G401 (cell line): ENCODE measurements around the gene LHFPL2. TPM values are rescaled to one million over a fixed set of nuclear protein-coding genes. Genes with fewer than 3 reads are reported as not detected.
"Not testable (repeated sequence)": the region's sequence is repeated elsewhere in the genome, so short reads cannot be mapped to it uniquely, and the experiment has no call there.

Experiments
- DNase-seq: peaks from one replicate; pipeline ENCODE4 v3.0.0-alpha.2; 2015; ENCODE audit warnings: low spot score
- in situ Hi-C: cut with HindIII; loops from 2 replicates; pipeline ENCODE4 v1.10.0; 2016; ENCODE audit warnings: low sequenced_read_pairs, mixed read lengths
- total RNA-seq: library from RNA; depleted of rRNA; stranded (reverse); fragments of >200 nt; shearing (Covaris generic); gene quantifications from 2 replicates; pipeline ENCODE4 v1.2.3, GENCODE V29; 2014

The LHFPL2 gene
- total RNA-seq, 1 experiment from 2014 or later: 7.5 TPM

DNA sequence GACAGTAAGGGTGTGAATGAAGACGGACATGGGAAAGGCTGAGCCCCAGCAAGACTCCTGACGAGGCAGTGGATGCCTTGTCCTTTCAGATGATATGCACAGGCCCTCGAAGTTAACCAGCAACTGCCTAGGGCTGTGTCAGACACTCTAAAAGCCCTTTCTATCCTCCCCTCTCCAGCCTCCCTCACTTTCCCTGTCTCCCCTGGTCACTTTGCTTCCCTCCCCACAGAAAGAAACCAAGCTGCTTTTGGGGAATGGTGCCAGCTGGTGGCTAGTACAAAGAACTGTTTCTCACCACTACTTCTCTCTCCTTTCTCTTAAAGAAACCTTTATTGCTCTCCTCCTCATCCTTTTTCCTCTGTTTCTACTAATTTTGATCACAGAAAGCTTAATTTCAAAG, 21.4 kb downstream of the LHFPL2 start:
- DNase-seq: no peak
- in situ Hi-C loops: no loop called here

DNA sequence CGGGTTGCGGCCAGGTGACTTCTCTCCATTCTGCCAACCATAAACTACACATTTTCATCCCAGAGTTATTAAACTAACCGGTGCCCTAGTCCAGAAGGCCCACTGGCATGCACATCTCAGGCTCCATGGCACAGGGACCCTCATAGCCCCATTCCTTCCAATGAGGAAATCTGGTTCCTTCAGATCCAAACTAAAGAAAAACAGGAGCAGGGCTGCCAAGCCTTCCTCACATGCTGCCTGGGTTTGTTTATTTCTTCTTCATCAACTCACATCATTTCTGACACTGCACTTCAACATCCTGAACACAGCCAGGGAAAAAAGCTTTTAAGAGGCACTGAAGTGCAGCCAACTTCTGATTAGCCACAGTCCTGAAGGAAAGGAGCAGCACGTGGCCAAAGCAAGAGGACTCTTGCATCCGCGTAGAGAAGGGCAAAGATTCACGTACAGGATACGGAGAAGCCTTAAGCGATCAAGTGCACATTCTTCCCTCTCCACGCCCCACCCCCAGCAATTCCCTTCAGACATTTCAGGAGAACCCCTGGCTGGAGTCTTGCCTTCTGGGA, 22.5 kb downstream of the LHFPL2 start:
- in situ Hi-C loops: no loop called here
- DNase-seq: no peak

DNA sequence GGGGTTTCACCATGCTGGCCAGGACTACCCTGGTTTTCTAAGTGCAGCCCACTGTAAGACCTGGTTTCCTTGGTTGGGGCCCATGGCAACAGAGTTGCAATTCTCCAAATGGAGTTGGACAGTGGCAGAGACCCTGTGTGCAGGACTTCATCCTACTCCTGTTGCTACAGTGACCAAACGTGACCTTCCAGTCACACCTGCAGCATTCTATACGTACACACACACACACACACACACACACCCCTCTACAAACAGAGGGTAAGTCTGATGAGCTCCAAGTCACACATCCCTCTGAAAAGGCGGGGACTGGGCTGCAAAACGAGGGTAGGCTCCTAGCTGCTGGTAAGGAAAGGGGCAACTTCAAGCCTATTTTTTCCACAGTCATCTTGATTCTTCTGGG, 23.6 kb downstream of the LHFPL2 start:
- in situ Hi-C loops: no loop called here

DNA sequence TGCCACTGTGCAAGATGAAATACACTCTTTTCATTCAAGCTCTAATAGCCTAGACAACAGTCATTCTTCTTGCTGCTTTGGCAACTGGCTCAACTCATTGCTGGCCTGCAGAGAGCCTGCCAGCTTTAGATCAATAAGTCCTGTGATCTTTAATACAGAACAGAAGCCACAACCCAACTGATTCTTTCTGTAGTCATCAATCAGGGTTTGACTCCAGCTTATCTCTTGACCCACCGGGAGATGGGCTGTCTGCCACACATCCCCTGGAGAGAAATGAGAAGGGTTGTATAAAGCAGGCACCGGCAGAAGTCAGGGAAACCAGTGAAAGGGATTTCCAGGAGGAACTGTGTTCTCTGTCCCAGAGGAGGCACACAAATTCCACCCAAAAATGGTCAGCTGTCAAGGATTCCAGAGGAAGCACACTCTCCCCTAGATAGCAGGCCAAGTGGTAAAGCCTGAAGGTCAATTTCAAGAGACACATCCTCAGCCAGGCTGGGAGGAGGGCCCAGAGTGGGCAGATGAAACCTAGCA, 24.5 kb downstream of the LHFPL2 start:
- no peak for DNase-seq

More for the DNA sequence above, 23.6 kb downstream of the LHFPL2 start:
- DNase-seq: no peak

DNA sequence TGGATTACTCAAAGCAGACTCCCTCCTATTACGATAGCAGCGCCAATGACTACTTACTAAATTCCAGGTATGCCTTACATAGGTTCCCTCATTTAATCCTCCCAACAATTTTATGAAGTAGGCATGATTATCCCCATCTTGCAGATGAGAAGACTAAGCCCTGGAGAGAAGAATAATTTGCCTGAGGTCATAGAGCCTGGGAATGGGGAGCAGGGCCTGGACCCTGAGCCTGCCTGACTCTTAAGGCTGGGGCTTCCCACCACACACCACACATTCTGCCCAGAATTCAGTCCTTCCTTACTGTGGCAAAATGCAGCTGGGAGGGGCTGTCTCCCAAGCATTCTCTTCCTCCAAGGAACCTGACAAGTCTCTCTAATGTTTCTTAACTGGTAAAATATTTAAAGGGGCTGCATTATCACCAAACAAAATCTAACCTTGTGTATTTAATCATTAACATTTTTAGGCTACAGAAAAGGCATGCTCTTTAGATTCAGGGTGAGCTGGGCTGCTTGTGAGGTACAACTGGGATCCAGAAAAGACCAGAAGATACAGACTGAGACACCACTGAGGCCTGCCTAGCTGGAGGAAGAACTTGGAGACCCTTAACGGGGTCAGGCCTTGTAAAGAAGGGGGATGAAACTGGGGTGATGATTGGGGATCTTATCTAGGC, 26.1 kb downstream of the LHFPL2 start:
- in situ Hi-C loops: no loop called here
- no peak for DNase-seq

More for the DNA sequence above, 24.5 kb downstream of the LHFPL2 start:
- in situ Hi-C loops: no loop called here

DNA sequence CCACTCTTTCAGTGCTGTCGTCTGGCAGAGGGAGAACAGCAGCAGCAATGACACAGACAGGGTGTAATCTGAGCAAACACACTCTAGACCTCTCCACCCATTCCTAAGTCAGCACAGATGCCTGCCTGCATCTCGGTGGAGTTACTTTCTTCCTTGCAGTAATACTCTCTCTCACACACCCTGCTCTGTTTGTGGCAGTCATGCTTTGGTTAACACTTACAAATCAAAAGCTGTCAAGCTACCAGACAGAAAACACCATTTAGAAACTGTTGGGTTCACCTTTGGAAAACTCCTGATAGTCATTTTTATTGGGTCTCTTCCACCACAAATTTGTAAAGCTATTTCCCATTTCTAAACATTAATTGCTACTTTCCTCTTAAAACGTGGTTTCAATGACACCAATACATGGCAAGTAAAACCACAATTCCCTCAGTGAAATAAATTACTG, 27.3 kb downstream of the LHFPL2 start:
- DNase-seq: no peak
- in situ Hi-C loops: no loop called here

DNA sequence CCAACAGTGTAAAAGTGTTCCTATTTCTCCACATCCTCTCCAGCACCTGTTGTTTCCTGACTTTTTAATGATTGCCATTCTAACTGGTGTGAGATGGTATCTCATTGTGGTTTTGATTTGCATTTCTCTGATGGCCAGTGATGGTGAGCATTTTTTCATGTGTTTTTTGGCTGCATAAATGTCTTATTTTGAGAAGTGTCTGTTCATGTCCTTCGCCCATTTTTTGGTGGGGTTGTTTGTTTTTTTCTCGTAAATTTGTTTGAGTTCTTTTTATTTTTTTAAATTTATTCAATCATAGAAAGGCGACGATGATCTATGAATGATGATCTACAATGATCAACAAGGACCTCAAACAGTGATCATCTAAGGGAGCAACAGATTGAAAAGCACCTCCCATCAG, 28.5 kb downstream of the LHFPL2 start:
- in situ Hi-C loops, DNase-seq: not testable (repeated sequence)

DNA sequence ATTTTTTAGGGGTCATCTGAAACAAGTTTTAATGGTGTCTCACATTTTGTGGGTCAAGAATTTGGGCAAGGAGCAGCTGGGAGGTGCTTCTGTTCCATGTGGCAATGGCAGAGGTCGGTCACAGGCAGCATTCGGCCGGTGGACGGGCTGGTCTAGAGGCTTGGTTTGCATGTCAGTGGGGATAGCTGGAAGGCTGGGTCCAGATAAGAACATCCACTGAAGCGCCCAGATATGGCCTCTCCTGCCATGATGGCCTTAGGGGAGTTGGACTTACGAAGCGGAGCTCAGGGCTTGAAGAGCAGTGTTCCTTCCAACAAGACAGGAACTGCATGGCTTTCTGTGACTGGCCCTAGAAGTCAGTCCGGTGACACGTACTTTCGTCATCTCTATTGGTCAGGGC, 30.3 kb downstream of the LHFPL2 start:
- in situ Hi-C loops: no loop called here
- no peak for DNase-seq

DNA sequence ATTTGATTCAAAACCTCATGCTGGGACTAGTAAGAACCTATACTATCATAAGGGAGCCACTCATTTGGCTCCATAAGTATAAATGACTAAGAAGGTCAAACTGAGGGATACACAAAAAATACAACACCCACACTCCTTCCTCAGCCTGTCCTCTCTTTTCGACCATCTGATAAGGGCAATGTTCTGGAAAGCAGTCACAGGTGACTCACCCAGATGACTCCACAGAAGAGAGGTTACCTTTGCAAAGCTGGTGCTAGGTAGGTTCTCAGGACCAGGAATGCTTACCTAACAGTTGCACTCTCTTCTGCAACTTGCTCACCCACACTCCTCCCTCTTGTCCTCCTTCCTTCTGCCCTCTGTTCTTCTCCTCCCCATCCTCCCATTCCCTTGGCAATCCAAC, 32.9 kb downstream of the LHFPL2 start:
- no peak for DNase-seq
- in situ Hi-C loops: no loop called here

DNA sequence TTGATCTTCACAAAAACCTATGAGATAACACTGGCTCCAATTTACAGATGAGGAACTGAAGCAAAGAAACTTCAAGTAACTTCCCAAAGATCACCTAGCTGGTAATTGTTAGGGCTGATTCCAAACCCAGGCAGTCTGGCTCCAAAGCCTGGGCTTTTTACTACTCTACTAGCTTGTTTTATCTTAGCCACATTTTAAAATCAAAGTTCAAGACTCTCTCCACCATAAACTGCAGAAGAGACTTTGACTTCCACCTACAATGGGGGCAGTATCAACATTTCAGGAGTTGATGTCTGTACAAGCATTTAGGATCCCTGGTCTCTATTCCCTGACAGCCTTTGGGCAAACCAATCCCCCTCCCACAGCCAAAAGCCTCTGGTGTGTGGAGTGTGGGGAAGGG, 33.8 kb downstream of the LHFPL2 start:
- in situ Hi-C loops: no loop called here
- no peak for DNase-seq

DNA sequence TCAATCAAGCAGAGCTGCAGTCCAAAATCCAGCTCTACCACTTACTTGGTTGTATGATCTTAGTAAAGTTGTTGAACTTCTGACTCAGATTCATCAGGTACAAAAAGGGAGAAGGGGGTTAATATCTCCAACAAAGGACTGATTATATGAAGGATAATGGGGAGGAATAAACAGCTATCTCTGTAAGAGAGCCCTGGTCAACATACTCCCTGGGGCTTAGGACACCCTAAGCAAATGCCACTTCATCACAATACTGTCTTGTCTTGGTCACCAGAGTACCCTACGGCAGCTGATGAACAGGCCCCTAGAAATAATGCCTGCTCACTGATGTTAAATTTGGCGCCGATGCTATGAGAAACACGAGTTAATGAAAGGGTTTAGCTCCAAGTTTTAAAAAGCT, 34.8 kb downstream of the LHFPL2 start:
- in situ Hi-C loops: no loop called here

DNA sequence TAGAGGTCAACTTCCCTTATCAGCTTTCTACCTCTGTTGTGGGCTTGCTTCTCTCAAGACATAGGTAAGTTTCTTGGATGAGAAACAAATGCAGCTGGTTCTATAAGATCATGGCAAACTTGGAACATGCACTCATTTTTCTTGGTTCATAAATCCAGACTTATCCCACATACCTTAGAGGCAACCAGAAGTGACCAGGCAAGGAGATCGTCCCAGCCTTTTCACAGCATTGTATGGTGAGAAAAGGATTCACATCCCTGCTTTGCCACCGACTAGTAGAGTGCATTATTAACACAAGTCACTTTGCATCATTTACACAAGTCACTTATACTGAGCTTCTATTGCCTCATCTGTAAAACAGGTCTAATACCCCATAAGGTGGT, 35.4 kb downstream of the LHFPL2 start:
- DNase-seq: no peak
- in situ Hi-C loops: no loop called here

More for the DNA sequence above, 34.8 kb downstream of the LHFPL2 start:
- DNase-seq: no peak

DNA sequence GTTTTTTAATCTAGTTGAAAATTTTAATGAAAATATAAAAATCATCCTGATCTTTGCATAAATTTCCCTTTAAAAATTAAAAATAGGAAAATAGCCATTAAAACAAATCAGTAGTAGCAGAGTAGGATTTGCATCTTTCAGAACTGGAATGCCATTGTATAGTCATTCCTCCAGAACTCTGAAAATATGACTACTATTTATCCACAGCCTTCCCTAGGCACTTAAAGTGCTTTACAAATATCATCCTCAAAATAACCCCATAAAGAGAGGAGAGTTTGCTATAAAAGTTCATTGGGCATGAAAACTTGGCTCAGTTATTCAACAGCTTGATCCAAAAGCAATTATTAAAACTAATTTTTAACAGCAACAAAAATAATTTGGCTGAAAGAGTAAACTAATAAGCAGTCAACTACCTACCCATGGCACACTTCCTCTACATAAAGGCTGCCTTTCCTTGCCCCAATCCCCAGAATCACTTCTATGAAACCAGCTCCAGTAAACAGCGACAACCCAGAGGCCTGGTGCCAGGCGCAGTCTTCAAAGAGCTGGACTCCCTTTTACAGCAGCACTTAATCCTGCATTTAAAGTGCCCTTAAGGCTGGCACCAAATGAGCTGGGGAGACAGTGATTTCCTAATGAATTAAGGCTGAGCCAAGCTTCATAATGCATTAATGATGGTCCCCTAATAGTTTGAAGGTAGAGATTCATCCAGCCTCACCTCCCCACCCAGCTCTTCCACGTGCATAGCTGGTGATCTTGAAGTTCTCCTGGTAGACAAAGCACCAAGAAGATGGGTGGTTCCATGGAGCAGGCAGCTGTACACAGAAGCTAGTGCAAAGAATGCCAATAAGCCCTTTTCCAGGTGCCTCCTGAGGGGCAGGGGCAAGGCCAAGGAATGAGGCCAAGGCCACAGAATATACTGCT, 36.1 kb downstream of the LHFPL2 start:
- in situ Hi-C loops: no loop called here
- no peak for DNase-seq

DNA sequence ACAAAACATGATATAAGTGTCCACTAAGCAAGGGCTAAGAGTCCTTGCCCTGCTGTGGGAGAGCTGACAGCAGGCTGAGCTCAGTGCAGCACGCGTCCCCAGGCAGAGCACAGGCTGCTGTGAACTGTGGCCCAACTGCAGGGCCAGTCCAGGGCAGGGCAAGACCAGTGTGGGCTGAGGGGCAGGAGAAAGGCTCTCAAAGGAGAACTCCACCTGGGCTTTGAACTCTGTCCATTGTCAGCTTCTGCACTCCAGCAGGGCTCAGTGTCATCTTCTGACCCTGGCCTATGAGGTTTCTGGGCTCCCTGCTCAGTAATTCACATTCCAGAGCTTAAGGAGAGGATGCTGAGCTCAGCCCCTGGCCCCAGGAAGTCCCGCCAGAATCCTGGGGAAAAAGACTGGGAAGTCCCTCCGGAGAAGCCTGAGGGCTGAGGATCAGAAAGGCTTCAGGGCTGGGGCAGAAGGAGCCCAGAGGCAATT, 37.4 kb downstream of the LHFPL2 start:
- no peak for DNase-seq
- in situ Hi-C loops: no loop called here

DNA sequence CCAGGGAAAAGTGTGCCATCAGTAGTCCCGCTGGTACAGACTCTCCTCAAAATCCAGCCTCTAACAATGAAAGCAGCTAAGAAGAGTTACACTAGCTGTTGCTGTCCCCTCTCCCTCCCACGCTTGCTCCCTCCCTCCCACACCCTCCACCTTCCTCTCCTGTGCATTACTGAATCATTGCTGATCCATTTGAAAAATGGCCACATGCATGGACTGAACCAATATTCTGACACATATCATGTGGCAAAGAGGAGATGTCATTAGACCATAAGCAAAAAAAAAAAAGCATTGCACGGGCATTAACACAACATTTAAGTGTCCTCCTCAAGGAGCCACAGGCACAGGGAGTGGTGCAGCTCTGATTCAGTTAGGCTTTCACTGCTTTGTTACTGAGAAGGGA, 37.9 kb downstream of the LHFPL2 start:
- in situ Hi-C loops: no loop called here
- DNase-seq: no peak

DNA sequence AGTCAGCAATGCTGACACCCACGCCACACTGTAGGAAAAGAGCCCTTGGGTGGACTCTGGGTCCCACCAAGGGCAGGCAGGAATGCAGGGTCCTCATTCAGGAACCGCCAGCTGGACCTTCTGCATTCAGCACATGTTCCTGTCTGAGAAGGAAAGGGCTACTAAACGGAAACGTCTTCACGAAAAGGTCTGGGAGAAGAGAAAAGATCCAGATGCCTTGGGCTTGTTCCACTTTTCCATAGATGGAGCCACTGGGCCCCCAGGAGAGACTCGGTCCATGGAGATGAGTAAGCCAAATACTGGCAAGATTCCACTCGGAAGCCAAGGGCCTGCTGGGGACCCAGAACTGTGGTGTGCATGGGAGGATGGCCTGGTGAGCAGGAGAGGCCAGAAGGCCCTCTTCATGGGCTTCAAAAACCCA, 38.4 kb downstream of the LHFPL2 start:
- DNase-seq: no peak
- in situ Hi-C loops: no loop called here

DNA sequence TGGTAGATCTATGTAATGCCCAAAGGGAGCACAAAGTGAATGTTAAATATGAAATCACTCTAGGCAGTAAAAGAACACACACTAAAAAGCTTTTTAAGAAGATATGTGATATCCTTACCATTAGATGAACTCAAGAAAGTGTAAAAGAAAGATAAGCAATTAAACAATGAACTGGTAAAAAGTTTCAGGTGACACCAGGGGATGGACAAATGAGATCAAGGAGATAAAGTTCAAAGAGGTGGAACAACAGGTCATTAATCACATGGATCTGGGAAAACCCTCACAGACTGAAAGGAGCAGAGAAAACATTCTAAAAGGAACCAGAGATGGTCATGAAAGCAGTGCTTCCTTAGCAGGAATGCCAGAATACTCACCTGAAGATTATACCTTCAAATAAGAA, 40.7 kb downstream of the LHFPL2 start:
- in situ Hi-C loops: no loop called here
- DNase-seq: no peak

DNA sequence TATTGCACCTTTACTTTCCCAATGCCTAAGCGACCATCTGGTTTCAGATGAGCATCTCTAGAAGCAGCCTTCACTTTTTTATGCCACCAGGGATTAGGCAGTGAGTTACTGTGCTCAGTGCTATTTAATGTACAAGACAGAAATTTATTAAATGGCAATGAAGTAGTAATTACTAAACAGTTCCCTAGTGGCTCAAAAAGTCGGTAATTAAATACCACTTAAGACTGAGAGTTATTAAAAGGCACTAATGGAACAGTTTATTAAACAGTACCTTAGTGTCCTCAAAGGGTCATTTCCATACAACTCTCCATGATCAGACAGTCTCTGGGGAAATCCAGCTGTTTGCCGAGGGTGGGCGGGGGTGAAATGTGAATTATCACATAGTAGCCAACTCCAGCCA, 42.3 kb downstream of the LHFPL2 start:
- DNase-seq: no peak
- in situ Hi-C loops: no loop called here

DNA sequence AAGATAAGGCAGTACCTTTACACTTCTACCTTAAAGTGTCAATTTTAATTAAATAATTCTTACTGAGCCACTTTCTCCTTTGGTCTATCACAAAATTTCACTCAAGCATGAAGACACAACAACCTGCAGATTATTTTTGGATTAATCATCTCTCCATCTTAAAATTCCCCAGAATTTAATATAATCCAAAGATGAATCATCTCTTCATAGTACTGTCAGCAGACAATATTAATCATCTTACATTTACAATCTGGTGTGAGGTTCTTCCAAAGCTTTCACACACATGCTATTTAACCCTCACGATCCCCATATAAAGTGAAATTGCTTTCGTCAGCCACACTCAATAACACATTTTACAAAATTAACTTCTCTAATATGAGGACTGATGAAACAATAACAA, 43.0 kb downstream of the LHFPL2 start:
- in situ Hi-C loops: no loop called here
- DNase-seq: no peak
